Smooth muscle cell (in vitro differentiated cells): ENCODE data around the gene CLDN16. TPM values are rescaled to one million over a fixed set of nuclear protein-coding genes. Genes with fewer than 3 reads are reported as not detected.

ENCODE experiments used
- DNase-seq: peaks from one replicate; lab custom pipeline; 2025; ENCODE audit not compliant: unreplicated experiment; lab: John Stamatoyannopoulos, UW
- H2AFZ ChIP-seq: fragments of 200-600 bp; sonication (generic); 2 replicates; pipeline ENCODE4 v1.6.0; 2016; ENCODE audit warnings: antibody characterized with exemption, low read depth, mild to moderate bottlenecking
- H3F3A ChIP-seq: fragments of 200-600 bp; sonication (generic); 2 replicates; pipeline ENCODE4 v1.6.0; 2017; ENCODE audit warnings: antibody characterized with exemption, low read depth
- H3K27ac ChIP-seq: fragments of 200-600 bp; sonication (generic); 2 replicates; pipeline ENCODE4 v1.5.1; 2016; ENCODE audit warnings: low read depth, mild to moderate bottlenecking
- H3K27me3 ChIP-seq: fragments of 200-600 bp; sonication (generic); 2 replicates; pipeline ENCODE4 v1.6.1; 2016; ENCODE audit warnings: low read depth, mild to moderate bottlenecking
- H3K36me3 ChIP-seq: fragments of 200-600 bp; sonication (generic); 2 replicates; pipeline ENCODE4 v1.5.1; 2016; ENCODE audit warnings: low read depth
- H3K4me1 ChIP-seq: fragments of 200-600 bp; sonication (generic); 2 replicates; pipeline ENCODE4 v1.5.1; 2016; ENCODE audit warnings: low read depth
- H3K4me2 ChIP-seq: fragments of 200-600 bp; sonication (generic); 2 replicates; pipeline ENCODE4 v1.6.0; 2016; ENCODE audit warnings: mild to moderate bottlenecking
- H3K4me3 ChIP-seq: fragments of 200-600 bp; sonication (generic); 2 replicates; pipeline ENCODE4 v1.5.1; 2016; ENCODE audit warnings: mild to moderate bottlenecking
- H3K79me2 ChIP-seq: fragments of 200-600 bp; sonication (generic); 2 replicates; pipeline ENCODE4 v1.6.0; 2016; ENCODE audit warnings: low read depth, mild to moderate bottlenecking
- H3K9ac ChIP-seq: fragments of 200-600 bp; sonication (generic); 2 replicates; pipeline ENCODE4 v1.6.0; 2016; ENCODE audit warnings: low read depth
- H3K9me3 ChIP-seq: fragments of 200-600 bp; sonication (generic); replicated peaks from 2 replicates; pipeline ENCODE4 v1.5.1; 2016; ENCODE audit warnings: low read depth
- H4K20me1 ChIP-seq: fragments of 200-600 bp; sonication (generic); 2 replicates; pipeline ENCODE4 v1.6.0; 2016; ENCODE audit warnings: low read depth
- CTCF ChIP-seq: fragments of 200-600 bp; sonication (generic); IDR thresholded peaks from 2 replicates; pipeline ENCODE4 v1.5.1; 2017; ENCODE audit warnings: borderline replicate concordance, mild to moderate bottlenecking, antibody characterized with exemption; ENCODE audit not compliant: insufficient read depth, poor library complexity, severe bottlenecking
- WGBS: methylation state at CpG from one replicate; pipeline ENCODE4 v1.1.7; 2016; ENCODE audit warnings: low lambda C conversion rate; 5-methylcytosine and 5-hydroxymethylcytosine counted together
- polyA plus RNA-seq: library from polyadenylated mRNA; unstranded; fragments of >200 nt; fragmentation: Nextera tagmentation; extraction: Ambion mirVana; gene quantifications from 2 replicates; pipeline ENCODE4 v1.2.1, GENCODE V29; 2016
- total RNA-seq: library from RNA; depleted of rRNA; stranded (reverse); fragments of >200 nt; gene quantifications from 2 replicates; pipeline ENCODE4 v1.2.3, GENCODE V29; 2014

Gene CLDN16
- total and polyA plus RNA-seq, 2 experiments from 2014 or later: 0.13 to 0.40 TPM

GRCh38 chr3:190381441-190381840 lies 6.5 kb upstream of the CLDN16 start:
- no peaks in the 10 kb centered on the region for H3K9me3 ChIP-seq
- no peaks in the 10 kb centered on the region for H3K36me3 ChIP-seq
- H3K4me3 ChIP-seq: no peak overlapping the region
- no peaks in the 10 kb centered on the region for H3F3A ChIP-seq
- H3K4me1 ChIP-seq: peaks cover 8% of the 10 kb centered on the region
- DNase-seq: no peak
- TF ChIP-seq CTCF: no peak
- H3K79me2 ChIP-seq: no peaks in the 10 kb centered on the region
- peak overlapping the region; percentile 40 for H3K27ac ChIP-seq
- no peak overlapping the region for H3K4me2 ChIP-seq
- no peak overlapping the region for H3K9ac ChIP-seq
- H4K20me1 ChIP-seq: no peaks in the 10 kb centered on the region
- no peak overlapping the region for H2AFZ ChIP-seq
- no peaks in the 10 kb centered on the region for H3K27me3 ChIP-seq

DNA sequence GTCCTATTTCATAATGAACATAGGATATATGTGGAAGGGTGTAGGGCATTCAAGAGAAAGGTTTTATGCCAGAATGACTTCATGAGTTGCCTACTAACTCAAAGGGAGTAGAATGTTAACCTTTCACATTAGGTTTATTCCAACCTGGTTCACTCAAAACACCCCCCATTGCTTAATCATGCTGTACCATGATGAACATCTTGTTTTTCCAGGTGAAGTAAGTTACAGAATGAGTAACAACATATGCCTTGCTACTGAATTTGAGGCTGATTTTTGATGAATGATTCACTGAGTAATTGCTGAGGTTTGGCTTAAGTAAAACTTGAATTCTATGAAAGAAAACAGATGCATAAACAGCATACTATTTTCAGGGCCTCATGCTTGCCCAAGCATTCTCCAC lies 5.9 kb upstream of the CLDN16 start:
- H4K20me1 ChIP-seq: no peaks in the 10 kb centered on the region
- no peak overlapping the region for H3K4me3 ChIP-seq
- no peak for TF ChIP-seq CTCF
- H3K9me3 ChIP-seq: no peaks in the 10 kb centered on the region
- H3K36me3 ChIP-seq: no peaks in the 10 kb centered on the region
- peaks cover 14% of the 10 kb centered on the region for H3K4me1 ChIP-seq
- peak overlapping the region; percentile 40 for H3K27ac ChIP-seq
- no peaks in the 10 kb centered on the region for H3K79me2 ChIP-seq
- H3K27me3 ChIP-seq: no peaks in the 10 kb centered on the region
- DNase-seq: no peak
- no peak overlapping the region for H2AFZ ChIP-seq
- no peaks in the 10 kb centered on the region for H3F3A ChIP-seq
- no peak overlapping the region for H3K9ac ChIP-seq
- no peak overlapping the region for H3K4me2 ChIP-seq

DNA sequence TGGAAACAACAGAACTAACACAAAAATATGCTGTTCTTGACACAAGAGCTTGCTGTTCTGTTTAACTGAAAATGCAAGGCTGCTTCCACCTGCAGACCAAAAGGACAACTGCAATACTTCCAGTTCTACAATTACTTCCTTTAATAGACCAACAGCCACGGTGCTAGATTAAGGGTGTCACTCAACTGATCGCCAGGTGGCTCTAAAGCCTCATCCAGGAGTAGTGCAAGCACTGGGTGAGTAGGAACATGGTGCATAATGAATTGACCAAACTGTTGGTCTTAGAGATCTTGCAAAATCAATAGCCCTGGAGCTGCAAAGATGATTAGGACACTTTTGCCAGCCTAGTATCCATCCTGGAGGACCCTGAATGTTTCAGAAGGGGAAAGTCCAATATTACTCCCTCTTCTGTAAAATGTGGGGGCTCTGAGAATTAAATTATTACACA lies 3.6 kb upstream of the CLDN16 start:
- Histone ChIP-seq H2AFZ (no peak overlapping the region), H3K27ac (no peak overlapping the region), H3F3A (no peaks in the 10 kb centered on the region), H3K4me1 (peaks cover 16% of the 10 kb centered on the region), H3K9ac (no peak overlapping the region), H3K79me2 (no peaks in the 10 kb centered on the region), H3K9me3 (no peaks in the 10 kb centered on the region), H3K4me2 (no peak overlapping the region), H3K27me3 (no peaks in the 10 kb centered on the region), H3K4me3 (no peak overlapping the region), H4K20me1 (no peaks in the 10 kb centered on the region), H3K36me3 (no peaks in the 10 kb centered on the region)
- DNase-seq: no peak
- no peak for TF ChIP-seq CTCF
- 44% methylated on average over 2 of the region's 2 CpGs for WGBS
